ENCODE data around the gene FAM83G. TPM values are rescaled to one million over a fixed set of nuclear protein-coding genes. Genes with fewer than 3 reads are reported as not detected.

The FAM83G gene
- total and polyA plus RNA-seq, 2 experiments from 2014 or later, result 14.7 to 25.4 TPM

DNA sequence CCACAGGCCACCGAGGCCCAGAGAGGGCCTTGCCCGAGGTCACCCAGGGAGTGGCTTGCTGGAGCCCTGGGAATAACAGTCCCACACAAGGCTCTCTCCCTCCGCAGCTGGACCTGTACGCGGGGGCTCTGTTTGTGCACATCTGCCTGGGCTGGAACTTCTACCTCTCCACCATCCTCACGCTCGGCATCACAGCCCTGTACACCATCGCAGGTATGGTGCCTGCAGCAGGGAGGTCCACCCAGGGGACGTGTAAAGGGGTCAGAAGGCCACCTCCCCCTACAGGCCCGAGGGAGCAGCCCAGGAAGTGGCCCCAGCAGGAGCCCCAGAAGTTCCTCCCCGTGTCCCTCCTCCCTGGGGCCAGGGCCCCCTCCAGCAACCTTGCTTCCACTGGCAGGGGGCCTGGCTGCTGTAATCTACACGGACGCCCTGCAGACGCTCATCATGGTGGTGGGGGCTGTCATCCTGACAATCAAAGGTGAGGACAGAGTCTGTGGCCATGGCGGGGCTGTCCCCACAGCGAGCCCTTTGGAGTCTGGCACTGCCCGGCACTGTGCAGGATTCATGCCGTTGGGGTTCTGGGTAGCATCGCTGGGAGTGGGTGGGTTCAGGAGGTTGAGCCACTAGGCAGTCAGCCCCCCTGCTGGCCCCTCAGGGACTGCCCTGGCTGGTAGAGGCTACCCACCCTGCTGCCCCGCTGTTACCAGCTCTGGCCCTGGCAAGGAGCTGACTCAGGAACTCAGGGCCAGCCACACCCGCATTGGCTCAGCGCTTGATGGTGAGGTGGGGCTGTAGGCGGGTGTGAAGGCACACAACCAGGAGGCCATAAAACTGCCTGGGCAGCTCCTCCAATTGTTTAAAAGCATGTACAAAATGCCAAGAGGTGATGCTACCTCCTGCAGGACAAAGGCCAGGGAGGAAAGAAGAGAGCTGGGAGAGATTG lies 35.3 kb downstream of the FAM83G start:
- no peak overlapping the region for H3K27ac ChIP-seq
- peak; percentile 59 for DNase-seq (ENCODE audit: low spot score)

DNA sequence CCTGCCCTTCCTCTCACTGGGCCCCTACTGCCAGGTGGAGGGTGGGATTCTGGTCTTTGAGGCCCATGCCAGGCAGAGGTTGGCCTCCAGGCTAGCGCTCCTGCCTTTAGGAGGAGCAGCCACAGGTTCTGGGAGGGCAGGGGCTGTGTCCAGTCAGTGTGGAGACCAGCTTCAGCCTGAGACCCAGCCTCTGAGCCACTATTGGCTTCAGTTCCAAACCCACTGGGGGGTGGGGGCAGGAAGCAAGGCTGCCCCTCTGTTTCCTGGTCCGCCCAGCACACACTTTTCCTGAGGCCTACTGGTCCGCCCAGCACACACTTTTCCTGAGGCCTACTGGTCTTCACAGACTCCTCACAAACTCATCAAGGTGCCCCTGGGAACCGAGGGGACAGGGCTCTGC lies 36.2 kb downstream of the FAM83G start:
- no peaks in the 10 kb centered on the region for H3K9me2 ChIP-seq (replicated peaks; ENCODE audit: insufficient read depth)
- no peak overlapping the region for H2AFZ ChIP-seq
- H3K9me3 ChIP-seq (ENCODE audit: low read depth), result no peaks in the 10 kb centered on the region
- H3K27me3 ChIP-seq, result no peaks in the 10 kb centered on the region
- no peak overlapping the region for H3K4me2 ChIP-seq
- WGBS (ENCODE audit: low lambda C conversion rate, missing lambda C conversion rate), result 79% methylated on average over 4 of the region's 4 CpGs
- H3K4me1 ChIP-seq (ENCODE audit: insufficient read depth), result peaks cover 25% of the 10 kb centered on the region
- DNase-seq (ENCODE audit: low spot score), result no peak
- H3K79me2 ChIP-seq, result no peaks in the 10 kb centered on the region
- no peaks in the 10 kb centered on the region for H3K36me3 ChIP-seq (replicated peaks; ENCODE audit: insufficient read depth, low read depth)
- H4K20me1 ChIP-seq (ENCODE audit: insufficient read depth, poor library complexity, severe bottlenecking), result no peaks in the 10 kb centered on the region
- peak overlapping the region; percentile 66 for H3K27ac ChIP-seq
- TF ChIP-seq, protein P1, sequence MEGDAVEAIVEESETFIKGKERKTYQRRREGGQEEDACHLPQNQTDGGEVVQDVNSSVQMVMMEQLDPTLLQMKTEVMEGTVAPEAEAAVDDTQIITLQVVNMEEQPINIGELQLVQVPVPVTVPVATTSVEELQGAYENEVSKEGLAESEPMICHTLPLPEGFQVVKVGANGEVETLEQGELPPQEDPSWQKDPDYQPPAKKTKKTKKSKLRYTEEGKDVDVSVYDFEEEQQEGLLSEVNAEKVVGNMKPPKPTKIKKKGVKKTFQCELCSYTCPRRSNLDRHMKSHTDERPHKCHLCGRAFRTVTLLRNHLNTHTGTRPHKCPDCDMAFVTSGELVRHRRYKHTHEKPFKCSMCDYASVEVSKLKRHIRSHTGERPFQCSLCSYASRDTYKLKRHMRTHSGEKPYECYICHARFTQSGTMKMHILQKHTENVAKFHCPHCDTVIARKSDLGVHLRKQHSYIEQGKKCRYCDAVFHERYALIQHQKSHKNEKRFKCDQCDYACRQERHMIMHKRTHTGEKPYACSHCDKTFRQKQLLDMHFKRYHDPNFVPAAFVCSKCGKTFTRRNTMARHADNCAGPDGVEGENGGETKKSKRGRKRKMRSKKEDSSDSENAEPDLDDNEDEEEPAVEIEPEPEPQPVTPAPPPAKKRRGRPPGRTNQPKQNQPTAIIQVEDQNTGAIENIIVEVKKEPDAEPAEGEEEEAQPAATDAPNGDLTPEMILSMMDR (IDR thresholded peaks at IDR 0.05; ENCODE audit: poor library complexity), result no peak
- TF ChIP-seq EZH2 (IDR thresholded peaks at IDR 0.05; ENCODE audit: borderline replicate concordance), result no peak
- no peak for TF ChIP-seq EZH2phosphoT487 (IDR thresholded peaks at IDR 0.05; ENCODE audit: low read depth, severe bottlenecking, unreplicated experiment)
- no peak overlapping the region for H3K4me3 ChIP-seq

More for the DNA sequence above, 35.3 kb downstream of the FAM83G start:
- H3K4me3 ChIP-seq, result no peak overlapping the region
- H3K27me3 ChIP-seq, result no peaks in the 10 kb centered on the region
- WGBS (ENCODE audit: low lambda C conversion rate, missing lambda C conversion rate), result 83% methylated on average over 23 of the region's 23 CpGs
- TF ChIP-seq EZH2 (IDR thresholded peaks at IDR 0.05; ENCODE audit: borderline replicate concordance), result no peak
- TF ChIP-seq, protein P1 (IDR thresholded peaks at IDR 0.05; ENCODE audit: poor library complexity), result no peak
- no peak for TF ChIP-seq EZH2phosphoT487 (IDR thresholded peaks at IDR 0.05; ENCODE audit: low read depth, severe bottlenecking, unreplicated experiment)
- no peaks in the 10 kb centered on the region for H3K9me3 ChIP-seq (ENCODE audit: low read depth)
- H4K20me1 ChIP-seq (ENCODE audit: insufficient read depth, poor library complexity, severe bottlenecking), result no peaks in the 10 kb centered on the region
- H3K4me1 ChIP-seq (ENCODE audit: insufficient read depth), result peaks cover 24% of the 10 kb centered on the region
- no peaks in the 10 kb centered on the region for H3K9me2 ChIP-seq (replicated peaks; ENCODE audit: insufficient read depth)
- H2AFZ ChIP-seq, result no peak overlapping the region
- H3K4me2 ChIP-seq, result no peak overlapping the region
- H3K36me3 ChIP-seq (replicated peaks; ENCODE audit: insufficient read depth, low read depth), result no peaks in the 10 kb centered on the region
- H3K79me2 ChIP-seq, result no peaks in the 10 kb centered on the region

GRCh38 chr17:18967916-18968315 lies 36.6 kb downstream of the FAM83G start:
- H4K20me1 ChIP-seq (ENCODE audit: insufficient read depth, poor library complexity, severe bottlenecking), result no peaks in the 10 kb centered on the region
- peaks cover 29% of the 10 kb centered on the region for H3K4me1 ChIP-seq (ENCODE audit: insufficient read depth)
- peak; percentile 53 for DNase-seq (ENCODE audit: low spot score)
- no peaks in the 10 kb centered on the region for H3K79me2 ChIP-seq
- peak overlapping the region; percentile 66 for H3K27ac ChIP-seq
- no peaks in the 10 kb centered on the region for H3K9me3 ChIP-seq (ENCODE audit: low read depth)
- no peak overlapping the region for H3K4me2 ChIP-seq
- no peak for TF ChIP-seq EZH2 (IDR thresholded peaks at IDR 0.05; ENCODE audit: borderline replicate concordance)
- TF ChIP-seq, protein P1 (IDR thresholded peaks at IDR 0.05; ENCODE audit: poor library complexity), result no peak
- TF ChIP-seq EZH2phosphoT487 (IDR thresholded peaks at IDR 0.05; ENCODE audit: low read depth, severe bottlenecking, unreplicated experiment), result no peak
- WGBS (ENCODE audit: low lambda C conversion rate, missing lambda C conversion rate), result 41% methylated on average over 4 of the region's 4 CpGs
- no peaks in the 10 kb centered on the region for H3K36me3 ChIP-seq (replicated peaks; ENCODE audit: insufficient read depth, low read depth)
- H3K4me3 ChIP-seq, result no peak overlapping the region
- H2AFZ ChIP-seq, result no peak overlapping the region
- H3K9me2 ChIP-seq (replicated peaks; ENCODE audit: insufficient read depth), result no peaks in the 10 kb centered on the region
- no peaks in the 10 kb centered on the region for H3K27me3 ChIP-seq

Data from hepatocyte (in vitro differentiated cells).